Esophagus (tissue), 2 donors: ENCODE data around the gene POMT2. TPM values are rescaled to one million over a fixed set of nuclear protein-coding genes. Genes with fewer than 3 reads are reported as not detected.

Source experiments
- H3K27ac ChIP-seq, 2 donors: one replicate each; pipeline ENCODE4 v1.5.1; 2013; ENCODE audit warnings: low read depth in 2 of 2, mild to moderate bottlenecking in 2 of 2, inconsistent platforms in 1 of 2, low read length in 1 of 2, moderate library complexity in 1 of 2
- H3K27me3 ChIP-seq, 2 donors: one replicate each; pipeline ENCODE4 v1.6.1; 2013; ENCODE audit warnings: low read length in 2 of 2, control low read depth in 1 of 2, mild to moderate bottlenecking in 1 of 2; ENCODE audit not compliant: insufficient read depth in 2 of 2, control insufficient read depth in 1 of 2
- H3K36me3 ChIP-seq, 2 donors: one replicate each; pipeline ENCODE4 v1.6.1; 2013; ENCODE audit warnings: low read length in 1 of 2; ENCODE audit not compliant: control insufficient read depth in 2 of 2, insufficient read depth in 2 of 2
- H3K4me1 ChIP-seq, 2 donors: one replicate each; pipeline ENCODE4 v1.6.1; 2013; ENCODE audit warnings: low read length in 1 of 2; ENCODE audit not compliant: control insufficient read depth in 2 of 2, insufficient read depth in 2 of 2
- H3K4me3 ChIP-seq, 2 donors: one replicate each; pipeline ENCODE4 v1.5.1; 2013; ENCODE audit warnings: low read length in 2 of 2, mild to moderate bottlenecking in 2 of 2, low read depth in 1 of 2, moderate library complexity in 1 of 2
- H3K9me3 ChIP-seq, 2 donors: one replicate each; pipeline ENCODE4 v1.6.1; 2013; ENCODE audit warnings: mild to moderate bottlenecking in 2 of 2, low read depth in 1 of 2, low read length in 1 of 2, moderate library complexity in 1 of 2; ENCODE audit not compliant: control insufficient read depth in 2 of 2, insufficient read depth in 1 of 2
- whole genome bisulfite sequencing, 2 donors: extraction: QIAGEN DNeasy Blood & Tissue Kit; methylation state at CpG; one replicate each; pipeline ENCODE4 v1.1.7; 2013; 5-methylcytosine and 5-hydroxymethylcytosine counted together
- polyA plus RNA-seq, 2 donors: library from polyadenylated mRNA; stranded (reverse); fragments of 200-250 nt; gene quantifications; one replicate each; pipeline ENCODE4 v1.2.3, GENCODE V29; 2013
- donor health status: healthy with polysubstance abuse.
- donor health status: Bipolar disorder and iron deficiency.

Gene POMT2
- polyA plus RNA-seq, 2 donors, result 5.8 to 11.5 TPM

- no peaks in the 10 kb centered on the region for H3K4me1 ChIP-seq
- 80 to 84% methylated on average over 12 of the region's 12 CpGs for WGBS, 2 donors
- H3K9me3 ChIP-seq, result no peaks in the 10 kb centered on the region
- no peak overlapping the region for H3K4me3 ChIP-seq
- no peak overlapping the region for H3K27ac ChIP-seq
- no peaks in the 10 kb centered on the region for H3K27me3 ChIP-seq
- H3K36me3 ChIP-seq, result peaks cover 0 to 8% of the 10 kb centered on the region in 2 donors
Observed at GRCh38 chr14:77242752-77243151, 77.9 kb downstream of the POMT2 start.

GRCh38 chr14:77241955-77242354 lies 78.7 kb downstream of the POMT2 start:
- Histone ChIP-seq H3K9me3 (no peaks in the 10 kb centered on the region), H3K27me3 (no peaks in the 10 kb centered on the region), H3K4me1 (no peaks in the 10 kb centered on the region), H3K27ac (no peak overlapping the region), H3K36me3 (peaks cover 0 to 8% of the 10 kb centered on the region in 2 donors), H3K4me3 (no peak overlapping the region)
- WGBS, 2 donors, result 58 to 61% methylated on average over 2 of the region's 2 CpGs

GRCh38 chr14:77240336-77240915 lies 80.3 kb downstream of the POMT2 start:
- H3K9me3 ChIP-seq, result no peaks in the 10 kb centered on the region
- H3K36me3 ChIP-seq, result peaks cover 0 to 3% of the 10 kb centered on the region in 2 donors
- no peaks in the 10 kb centered on the region for H3K27me3 ChIP-seq
- no peak overlapping the region for H3K4me3 ChIP-seq
- H3K4me1 ChIP-seq, result no peaks in the 10 kb centered on the region
- H3K27ac ChIP-seq, result no peak overlapping the region
- WGBS, 2 donors, result 82 to 86% methylated on average over 15 of the region's 15 CpGs

GRCh38 chr14:77239412-77239811 lies 81.3 kb downstream of the POMT2 start:
- no peaks in the 10 kb centered on the region for H3K9me3 ChIP-seq
- H3K4me1 ChIP-seq, result no peaks in the 10 kb centered on the region
- peaks cover 0 to 3% of the 10 kb centered on the region in 2 donors for H3K36me3 ChIP-seq
- H3K4me3 ChIP-seq, result no peak overlapping the region
- H3K27ac ChIP-seq, result no peak overlapping the region
- no peaks in the 10 kb centered on the region for H3K27me3 ChIP-seq
- WGBS, 2 donors, result 92% methylated on average over 16 of the region's 16 CpGs

- Histone ChIP-seq H3K4me1 (no peaks in the 10 kb centered on the region), H3K4me3 (no peak overlapping the region), H3K36me3 (peaks cover 0 to 3% of the 10 kb centered on the region in 2 donors), H3K27ac (no peak overlapping the region), H3K27me3 (no peaks in the 10 kb centered on the region), H3K9me3 (no peaks in the 10 kb centered on the region)
- 43 to 54% methylated on average over 4 of the region's 4 CpGs for WGBS, 2 donors
Observed at GRCh38 chr14:77238996-77239395, 81.7 kb downstream of the POMT2 start.

GRCh38 chr14:77238356-77238755 lies 82.3 kb downstream of the POMT2 start:
- H3K9me3 ChIP-seq, result no peaks in the 10 kb centered on the region
- H3K27me3 ChIP-seq, result no peaks in the 10 kb centered on the region
- no peak overlapping the region for H3K27ac ChIP-seq
- no peaks in the 10 kb centered on the region for H3K4me1 ChIP-seq
- H3K4me3 ChIP-seq, result no peak overlapping the region
- H3K36me3 ChIP-seq, result peaks cover 0 to 3% of the 10 kb centered on the region in 2 donors
- 75 to 81% methylated on average over 3 of the region's 3 CpGs for WGBS, 2 donors

- WGBS, 2 donors, result 67 to 71% methylated on average over 7 of the region's 7 CpGs
- no peak overlapping the region for H3K27ac ChIP-seq
- peaks cover 0 to 3% of the 10 kb centered on the region in 2 donors for H3K36me3 ChIP-seq
- H3K9me3 ChIP-seq, result no peaks in the 10 kb centered on the region
- H3K27me3 ChIP-seq, result no peaks in the 10 kb centered on the region
- no peaks in the 10 kb centered on the region for H3K4me1 ChIP-seq
- H3K4me3 ChIP-seq, result no peak overlapping the region
Observed at GRCh38 chr14:77236814-77237213, 83.9 kb downstream of the POMT2 start.

GRCh38 chr14:77231721-77232120 lies 89.0 kb downstream of the POMT2 start:
- no peak overlapping the region for H3K27ac ChIP-seq
- H3K27me3 ChIP-seq, result no peaks in the 10 kb centered on the region
- no peak overlapping the region for H3K4me3 ChIP-seq
- no peaks in the 10 kb centered on the region for H3K4me1 ChIP-seq
- WGBS, 2 donors, result 57 to 69% methylated on average over 3 of the region's 3 CpGs
- no peaks in the 10 kb centered on the region for H3K9me3 ChIP-seq
- H3K36me3 ChIP-seq, result no peaks in the 10 kb centered on the region

GRCh38 chr14:77230914-77231313 lies 89.8 kb downstream of the POMT2 start:
- H3K36me3 ChIP-seq, result no peaks in the 10 kb centered on the region
- no peak overlapping the region for H3K27ac ChIP-seq
- H3K27me3 ChIP-seq, result no peaks in the 10 kb centered on the region
- no peak overlapping the region for H3K4me3 ChIP-seq
- no peaks in the 10 kb centered on the region for H3K4me1 ChIP-seq
- no peaks in the 10 kb centered on the region for H3K9me3 ChIP-seq
- 79 to 87% methylated on average over 2 of the region's 2 CpGs for WGBS, 2 donors

- no peaks in the 10 kb centered on the region for H3K4me1 ChIP-seq
- no peak overlapping the region for H3K27ac ChIP-seq
- no peaks in the 10 kb centered on the region for H3K9me3 ChIP-seq
- no peaks in the 10 kb centered on the region for H3K36me3 ChIP-seq
- H3K4me3 ChIP-seq, result no peak overlapping the region
- 67 to 73% methylated on average over 6 of the region's 6 CpGs for WGBS, 2 donors
- H3K27me3 ChIP-seq, result no peaks in the 10 kb centered on the region
Observed at GRCh38 chr14:77228056-77228455, 92.6 kb downstream of the POMT2 start.
